Calu3 (cell line): ENCODE data around the gene SLC39A13. TPM values are rescaled to one million over a fixed set of nuclear protein-coding genes. Genes with fewer than 3 reads are reported as not detected.

Source experiments
- BruUV-seq: library from RNA; stranded (reverse); fragments of 400-500 nt; replicated peaks from 2 replicates; lab custom pipeline; 2021; lab: Mats Ljungman, UMichigan
- CTCF ChIA-PET: fragments of 300-600 bp; sonication (Branson Sonifier 250); formaldehyde crosslinking; loops from one replicate; lab custom pipeline; 2022; ENCODE audit warnings: antibody characterized with exemption; lab: Charles Lee
- DNase-seq: peaks from one replicate; pipeline ENCODE4 v3.0.0; 2022
- H3K27ac Mint-ChIP-seq: one replicate; pipeline ENCODE4 v1.8.0; 2022; ENCODE audit warnings: mixed read lengths; ENCODE audit not compliant: unreplicated experiment
- H3K27me3 Mint-ChIP-seq: one replicate; pipeline ENCODE4 v1.8.0; 2022; ENCODE audit warnings: mixed read lengths; ENCODE audit not compliant: unreplicated experiment
- H3K36me3 Mint-ChIP-seq: one replicate; pipeline ENCODE4 v1.8.0; 2022; ENCODE audit warnings: mild to moderate bottlenecking, moderate library complexity, mixed read lengths; ENCODE audit not compliant: insufficient read depth, unreplicated experiment
- H3K4me1 Mint-ChIP-seq: one replicate; pipeline ENCODE4 v1.8.0; 2022; ENCODE audit warnings: mild to moderate bottlenecking, low read depth, mixed read lengths; ENCODE audit not compliant: unreplicated experiment
- H3K4me3 Mint-ChIP-seq: one replicate; pipeline ENCODE4 v1.8.0; 2022; ENCODE audit warnings: mild to moderate bottlenecking, low read depth, moderate library complexity, mixed read lengths; ENCODE audit not compliant: unreplicated experiment
- H3K9me3 Mint-ChIP-seq: one replicate; pipeline ENCODE4 v1.8.0; 2022; ENCODE audit warnings: low read depth, mixed read lengths; ENCODE audit not compliant: unreplicated experiment
- CTCF ChIP-seq: fragments of 200-600 bp; IDR thresholded peaks from one replicate; pipeline ENCODE4 v1.8.0; 2022; ENCODE audit warnings: antibody characterized with exemption; ENCODE audit not compliant: unreplicated experiment
- intact Hi-C: fragments of 100-400 bp; cut with micrococcal nuclease; formaldehyde crosslinking; loops from one replicate; pipeline ENCODE4 v1.10.0; 2022; ENCODE audit not compliant: unreplicated experiment
- total RNA-seq: library from RNA; stranded (reverse); gene quantifications from 2 replicates; pipeline ENCODE4 v1.2.3, GENCODE V29; 2022

Gene SLC39A13
- total RNA-seq, 1 experiment from 2014 or later = 24.3 TPM

DNA sequence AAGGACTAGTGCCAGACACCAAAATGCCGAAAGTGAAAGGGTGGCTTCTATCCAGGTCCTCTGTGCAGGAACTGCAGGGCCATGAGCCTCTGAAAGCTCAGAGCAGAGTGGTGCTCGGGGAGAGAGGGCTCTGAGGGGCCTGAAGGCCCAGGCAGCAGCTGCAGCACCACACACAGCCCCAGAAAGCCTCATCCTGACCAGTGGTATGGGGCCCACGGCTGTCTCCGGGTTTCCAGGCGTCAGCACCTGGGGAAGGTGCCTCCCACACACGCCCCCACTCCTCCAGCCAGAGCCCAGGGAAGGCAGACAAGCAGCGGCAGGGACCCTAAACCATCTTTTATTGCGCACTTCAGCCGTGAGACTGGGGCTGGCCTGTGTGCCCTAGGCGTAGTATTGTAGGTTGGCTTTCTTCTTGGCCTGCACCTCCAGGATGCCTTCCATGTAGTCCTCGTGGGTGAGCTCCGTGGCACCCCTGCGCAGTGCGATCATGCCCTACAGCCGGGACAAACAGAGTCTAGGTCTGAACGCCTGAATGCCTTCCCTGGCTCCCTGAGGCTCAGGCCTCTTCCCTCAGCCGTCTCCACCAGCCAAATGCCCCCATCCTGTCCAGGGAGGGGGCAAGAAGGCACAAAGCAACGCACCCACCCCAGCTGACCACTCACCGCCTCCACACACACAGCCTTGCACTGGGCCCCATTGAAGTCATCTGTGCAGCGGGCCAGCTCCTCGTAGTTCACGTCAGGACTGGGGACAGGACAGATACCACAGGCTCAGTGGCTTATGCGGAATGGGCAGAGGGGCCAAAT lies 10.3 kb downstream of the SLC39A13 start:
- Mint-ChIP-seq H3K27ac (no peak overlapping the region), H3K4me1 (peaks cover 8% of the 10 kb centered on the region), H3K27me3 (no peaks in the 10 kb centered on the region), H3K36me3 (peaks cover 69% of the 10 kb centered on the region), H3K4me3 (no peak overlapping the region), H3K9me3 (no peaks in the 10 kb centered on the region)
- TF ChIP-seq CTCF = no peak
- CTCF ChIA-PET = no interaction called here
- no TSS peak for BruUV-seq
- intact Hi-C loops = no loop called here
- DNase-seq = no peak

DNA sequence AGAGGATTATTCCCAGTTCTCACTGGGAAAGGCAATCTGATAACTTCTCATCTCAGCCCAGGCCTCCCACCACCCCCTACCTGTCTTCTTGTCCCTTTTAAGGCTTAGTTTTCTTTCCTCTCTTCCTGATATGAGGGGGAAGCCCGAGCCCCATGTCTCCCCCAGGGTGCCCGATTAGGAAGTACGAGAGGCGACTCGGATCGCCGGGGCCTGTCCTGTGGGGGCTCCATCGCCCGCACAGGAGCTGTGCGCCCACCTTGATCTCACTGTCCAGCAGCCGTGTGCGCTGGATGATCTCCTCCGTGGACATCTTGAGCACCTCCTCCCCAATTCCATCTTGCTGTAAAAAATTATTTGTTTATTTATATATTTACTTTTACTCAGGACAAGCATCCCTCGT lies 17.2 kb downstream of the SLC39A13 start:
- Mint-ChIP-seq H3K4me3 (peak overlapping the region; percentile 100), H3K9me3 (no peaks in the 10 kb centered on the region), H3K4me1 (peaks cover 17% of the 10 kb centered on the region), H3K27ac (peak overlapping the region; percentile 100), H3K36me3 (peaks cover 59% of the 10 kb centered on the region), H3K27me3 (no peaks in the 10 kb centered on the region)
- intact Hi-C loops = no loop called here
- no peak for TF ChIP-seq CTCF
- DNase-seq = no peak
- CTCF ChIA-PET = interaction anchor here (1.0 kb wide), 1 partner anchor 13 kb away, joined by 3 read pairs; no protein-coding TSS in a partner anchor
- TSS peak; percentile 60 for BruUV-seq

DNA sequence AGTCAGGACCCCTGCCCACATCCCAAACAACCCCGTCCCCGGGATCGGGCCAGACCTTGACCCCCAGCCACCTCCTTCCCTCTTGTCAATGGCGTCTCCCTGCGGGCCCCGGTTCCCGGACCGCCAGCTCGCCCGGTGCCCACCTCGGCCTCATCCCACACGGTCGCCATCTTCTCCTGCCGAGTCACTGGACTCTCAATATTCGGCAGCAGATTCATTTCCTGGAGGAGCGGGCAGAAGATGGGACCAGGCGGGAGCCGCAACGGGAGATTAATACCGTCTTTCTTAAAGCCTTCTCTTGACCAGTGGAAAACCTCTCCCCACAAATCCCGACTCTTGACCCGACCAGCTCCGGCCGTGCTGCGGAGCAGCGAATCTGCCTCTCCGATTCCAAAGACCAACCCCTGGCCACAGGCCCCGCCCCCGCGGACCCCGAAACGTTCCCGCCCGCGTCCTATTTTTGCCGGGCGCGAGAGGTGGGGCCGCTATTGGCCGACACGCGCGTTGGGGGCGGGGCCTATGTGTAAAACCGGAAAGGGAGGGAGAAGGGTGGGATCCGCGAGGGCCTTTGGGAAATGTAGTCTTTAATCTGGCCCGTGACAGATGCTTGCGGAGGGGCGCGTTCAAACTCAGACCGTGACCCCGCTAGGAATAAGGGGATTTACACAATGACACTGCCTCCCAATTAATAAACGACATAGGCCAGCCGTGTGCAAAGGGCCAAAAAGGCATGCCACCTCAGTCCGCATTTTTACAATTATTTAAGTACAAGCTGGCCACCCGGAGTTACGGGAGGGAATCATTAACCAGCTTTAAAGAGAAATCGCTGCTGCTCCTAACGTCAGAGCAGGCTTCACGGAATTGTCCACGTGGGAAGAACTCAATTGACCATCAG lies 17.9 kb downstream of the SLC39A13 start, which contains the start of gene PSMC3:
Gene PSMC3, minus strand, starts transcription at position 378 of the 895 bp plus-strand sequence. Its CDS starts 160 bp downstream, at position 218.
- Mint-ChIP-seq H3K4me3 (peak within 1 kb of the TSS; percentile 100), H3K36me3 (peaks cover 52% of the 10 kb centered on the region), H3K9me3 (no peaks in the 10 kb centered on the region), H3K27ac (peak within 1 kb of the TSS; percentile 100), H3K27me3 (no peaks in the 10 kb centered on the region), H3K4me1 (peaks cover 17% of the 10 kb centered on the region)
- BruUV-seq = no TSS peak
- peak; percentile 99 for DNase-seq
- CTCF ChIA-PET = interaction anchor here (0.5 to 1.4 kb wide), 4 partner anchors 14 to 140 kb away, joined by 3 to 6 read pairs (median 3); no protein-coding TSS in a partner anchor
- TF ChIP-seq CTCF = no peak
- intact Hi-C loops = no loop called here

- BruUV-seq = no TSS peak
- intact Hi-C loops = no loop called here
- Mint-ChIP-seq H3K27me3 (no peaks in the 10 kb centered on the region), H3K4me3 (no peak overlapping the region), H3K27ac (no peak overlapping the region), H3K4me1 (peaks cover 5% of the 10 kb centered on the region), H3K9me3 (no peaks in the 10 kb centered on the region), H3K36me3 (peaks cover 19% of the 10 kb centered on the region)
- no peak for TF ChIP-seq CTCF
- no peak for DNase-seq
- CTCF ChIA-PET = no interaction called here
Measured at GRCh38 chr11:47430524-47430923, 22.1 kb downstream of the SLC39A13 start.
